ENCODE measurements around the gene EPHA8. TPM values are rescaled to one million over a fixed set of nuclear protein-coding genes. Genes with fewer than 3 reads are reported as not detected.

Gene EPHA8
- total RNA-seq, 1 donor from 2014 or later, result 0.24 TPM

- Mint-ChIP-seq H3K36me3 (ENCODE audit: insufficient read depth) (no peaks in the 10 kb centered on the region), H3K4me1 (ENCODE audit: low read depth) (peaks cover 2% of the 10 kb centered on the region), H3K9me3 (ENCODE audit: low read depth) (no peaks in the 10 kb centered on the region), H3K4me3 (ENCODE audit: low read depth) (no peak overlapping the region), H3K27ac (no peak overlapping the region), H3K27me3 (peaks cover 21% of the 10 kb centered on the region)
- DNase-seq (ENCODE audit: low spot score, unreplicated experiment), result peak; percentile 79
- TF ChIP-seq, protein P1, sequence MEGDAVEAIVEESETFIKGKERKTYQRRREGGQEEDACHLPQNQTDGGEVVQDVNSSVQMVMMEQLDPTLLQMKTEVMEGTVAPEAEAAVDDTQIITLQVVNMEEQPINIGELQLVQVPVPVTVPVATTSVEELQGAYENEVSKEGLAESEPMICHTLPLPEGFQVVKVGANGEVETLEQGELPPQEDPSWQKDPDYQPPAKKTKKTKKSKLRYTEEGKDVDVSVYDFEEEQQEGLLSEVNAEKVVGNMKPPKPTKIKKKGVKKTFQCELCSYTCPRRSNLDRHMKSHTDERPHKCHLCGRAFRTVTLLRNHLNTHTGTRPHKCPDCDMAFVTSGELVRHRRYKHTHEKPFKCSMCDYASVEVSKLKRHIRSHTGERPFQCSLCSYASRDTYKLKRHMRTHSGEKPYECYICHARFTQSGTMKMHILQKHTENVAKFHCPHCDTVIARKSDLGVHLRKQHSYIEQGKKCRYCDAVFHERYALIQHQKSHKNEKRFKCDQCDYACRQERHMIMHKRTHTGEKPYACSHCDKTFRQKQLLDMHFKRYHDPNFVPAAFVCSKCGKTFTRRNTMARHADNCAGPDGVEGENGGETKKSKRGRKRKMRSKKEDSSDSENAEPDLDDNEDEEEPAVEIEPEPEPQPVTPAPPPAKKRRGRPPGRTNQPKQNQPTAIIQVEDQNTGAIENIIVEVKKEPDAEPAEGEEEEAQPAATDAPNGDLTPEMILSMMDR (IDR thresholded peaks at IDR 0.05; ENCODE audit: unreplicated experiment), result peak; percentile 94
Measured at GRCh38 chr1:22641906-22642636, 78.8 kb downstream of the EPHA8 start.

- H3K27ac Mint-ChIP-seq, result no peak within 1 kb of the TSS
- no peak within 1 kb of the TSS for H3K4me3 Mint-ChIP-seq (ENCODE audit: low read depth)
- H3K27me3 Mint-ChIP-seq, result peaks cover 24% of the 10 kb centered on the region
- no peaks in the 10 kb centered on the region for H3K9me3 Mint-ChIP-seq (ENCODE audit: low read depth)
- no peak for DNase-seq (ENCODE audit: low spot score, unreplicated experiment)
- TF ChIP-seq, protein P1 (IDR thresholded peaks at IDR 0.05; ENCODE audit: unreplicated experiment), result no peak
- no peaks in the 10 kb centered on the region for H3K36me3 Mint-ChIP-seq (ENCODE audit: insufficient read depth)
- H3K4me1 Mint-ChIP-seq (ENCODE audit: low read depth), result no peaks in the 10 kb centered on the region
Measured at GRCh38 chr1:22643381-22643780, 80.1 kb downstream of the EPHA8 start, which contains the start of gene C1QC. Gene C1QC, plus strand, starts transcription at chr1:22643633. Its CDS starts 391 bp downstream, at chr1:22644024.

DNA sequence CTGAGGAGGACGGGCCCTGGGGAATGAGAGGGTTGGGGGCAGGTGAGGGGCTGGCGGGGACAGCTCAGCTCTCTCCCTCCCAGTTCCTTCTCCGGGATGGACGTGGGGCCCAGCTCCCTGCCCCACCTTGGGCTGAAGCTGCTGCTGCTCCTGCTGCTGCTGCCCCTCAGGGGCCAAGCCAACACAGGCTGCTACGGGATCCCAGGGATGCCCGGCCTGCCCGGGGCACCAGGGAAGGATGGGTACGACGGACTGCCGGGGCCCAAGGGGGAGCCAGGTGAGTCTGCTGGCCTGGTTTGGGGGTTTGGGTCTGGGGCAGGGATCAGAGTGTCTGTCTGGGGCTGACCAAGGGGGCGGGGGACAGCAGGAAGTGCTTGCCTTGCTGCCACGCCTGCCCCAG, 80.6 kb downstream of the EPHA8 start:
- TF ChIP-seq, protein P1 (IDR thresholded peaks at IDR 0.05; ENCODE audit: unreplicated experiment), result no peak
- DNase-seq (ENCODE audit: low spot score, unreplicated experiment), result no peak
- no peak overlapping the region for H3K27ac Mint-ChIP-seq
- no peaks in the 10 kb centered on the region for H3K9me3 Mint-ChIP-seq (ENCODE audit: low read depth)
- no peak overlapping the region for H3K4me3 Mint-ChIP-seq (ENCODE audit: low read depth)
- no peaks in the 10 kb centered on the region for H3K36me3 Mint-ChIP-seq (ENCODE audit: insufficient read depth)
- no peaks in the 10 kb centered on the region for H3K4me1 Mint-ChIP-seq (ENCODE audit: low read depth)
- peaks cover 24% of the 10 kb centered on the region for H3K27me3 Mint-ChIP-seq

DNA sequence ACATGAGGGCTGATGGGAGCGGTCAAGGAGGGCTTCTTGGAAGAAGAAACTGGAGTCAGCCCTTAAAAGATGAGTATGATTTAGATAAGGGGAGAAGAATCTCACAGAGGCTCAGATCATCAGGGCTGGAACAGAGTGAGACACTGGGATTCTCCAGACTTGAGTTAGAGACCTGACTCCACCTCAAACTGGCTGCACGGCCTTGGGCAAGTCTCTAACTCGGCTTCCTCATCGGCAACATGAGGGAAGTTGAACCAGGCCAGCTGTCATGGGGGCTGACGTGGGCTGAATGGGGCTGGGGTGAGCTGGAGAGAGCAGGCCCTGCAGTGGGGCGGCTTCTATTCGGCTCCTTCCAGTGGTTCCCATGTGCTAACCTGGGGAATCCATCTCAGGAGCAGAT, 82.6 kb downstream of the EPHA8 start:
- Mint-ChIP-seq H3K4me1 (ENCODE audit: low read depth) (no peaks in the 10 kb centered on the region), H3K27me3 (peaks cover 32% of the 10 kb centered on the region), H3K36me3 (ENCODE audit: insufficient read depth) (no peaks in the 10 kb centered on the region), H3K9me3 (ENCODE audit: low read depth) (no peaks in the 10 kb centered on the region), H3K27ac (no peak overlapping the region), H3K4me3 (ENCODE audit: low read depth) (no peak overlapping the region)
- TF ChIP-seq, protein P1 (IDR thresholded peaks at IDR 0.05; ENCODE audit: unreplicated experiment), result no peak
- no peak for DNase-seq (ENCODE audit: low spot score, unreplicated experiment)

DNA sequence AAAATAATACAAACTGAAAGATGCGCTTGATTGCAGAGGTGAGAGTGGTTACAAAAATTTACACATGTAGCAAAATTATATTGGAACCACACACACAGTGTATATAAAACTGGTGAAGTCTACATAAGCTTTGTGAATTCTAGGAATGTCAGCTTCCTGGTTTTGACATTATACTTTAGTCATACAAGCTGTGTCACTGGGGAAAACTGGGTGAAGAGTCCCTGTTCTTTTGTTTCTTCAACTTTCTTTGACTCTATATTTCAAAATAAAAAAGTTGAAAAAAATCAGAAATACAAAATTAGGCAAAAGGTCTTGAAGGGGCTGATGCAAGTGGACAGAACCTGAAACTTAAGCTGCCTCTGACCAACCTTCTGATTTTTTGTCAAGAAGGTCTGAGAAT, 83.1 kb downstream of the EPHA8 start:
- TF ChIP-seq, protein P1 (IDR thresholded peaks at IDR 0.05; ENCODE audit: unreplicated experiment), result no peak
- DNase-seq (ENCODE audit: low spot score, unreplicated experiment), result no peak
- Mint-ChIP-seq H3K9me3 (ENCODE audit: low read depth) (no peaks in the 10 kb centered on the region), H3K4me3 (ENCODE audit: low read depth) (no peak overlapping the region), H3K4me1 (ENCODE audit: low read depth) (no peaks in the 10 kb centered on the region), H3K27me3 (peaks cover 31% of the 10 kb centered on the region), H3K27ac (no peak overlapping the region), H3K36me3 (ENCODE audit: insufficient read depth) (no peaks in the 10 kb centered on the region)
